Esophagus muscularis mucosa (tissue), 4 donors: ENCODE data around the gene S1PR2. TPM values are rescaled to one million over a fixed set of nuclear protein-coding genes. Genes with fewer than 3 reads are reported as not detected.
"Not testable (repeated sequence)": the region's sequence is repeated elsewhere in the genome, so short reads cannot be mapped to it uniquely, and the experiment has no call there.

Source experiments
- DNase-seq: peaks from one replicate; pipeline ENCODE4 v3.0.0-alpha.2; 2017; ENCODE audit errors: extremely low spot score
- H3K27ac ChIP-seq, 4 donors: fragments of 200-600 bp; sonication (generic); replicated peaks in 1 of 4; 1 replicate in 3 of 4; 2 replicates in 1 of 4; pipeline ENCODE4 v1.5.1; 2016 to 2019; ENCODE audit warnings: mild to moderate bottlenecking in 1 of 4
- H3K27me3 ChIP-seq, 4 donors: fragments of 200-600 bp; sonication (generic); one replicate each; pipeline versions ENCODE4 v1.5.1 to v1.6.0; 2016 to 2019
- H3K36me3 ChIP-seq, 4 donors: fragments of 200-600 bp; sonication (generic); one replicate each; pipeline ENCODE4 v1.5.1; 2016 to 2019
- H3K4me1 ChIP-seq, 4 donors: fragments of 200-600 bp; sonication (generic); one replicate each; pipeline ENCODE4 v1.5.1; 2016 to 2019
- H3K4me3 ChIP-seq, 4 donors: fragments of 200-600 bp; sonication (generic); 1 replicate in 2 of 4; 2 replicates in 2 of 4; pipeline ENCODE4 v1.5.1; 2016 to 2019; ENCODE audit warnings: mild to moderate bottlenecking in 4 of 4, moderate library complexity in 1 of 4
- H3K9me3 ChIP-seq, 4 donors: fragments of 200-600 bp; sonication (generic); 1 replicate in 3 of 4; 2 replicates in 1 of 4; pipeline ENCODE4 v1.5.1; 2016 to 2019
- CTCF ChIP-seq, 3 experiments: fragments of 200-600 bp in 2 of 3; fragments of 450-650 bp in 1 of 3; sonication (generic) in 2 of 3; IDR thresholded peaks; one replicate each; pipeline ENCODE4 v1.5.1; 2017 to 2019; ENCODE audit warnings: antibody characterized with exemption in 3 of 3, mild to moderate bottlenecking in 2 of 3, moderate library complexity in 1 of 3
- EP300 ChIP-seq: sonication (generic); formaldehyde crosslinking; IDR thresholded peaks from one replicate; pipeline ENCODE4 v1.6.1; 2017; ENCODE audit warnings: antibody characterized with exemption
- POLR2A ChIP-seq: fragments of 450-650 bp; IDR thresholded peaks from one replicate; pipeline ENCODE4 v1.6.1; 2017; ENCODE audit warnings: antibody characterized with exemption, moderate library complexity, mild to moderate bottlenecking, low read depth
- POLR2AphosphoS5 ChIP-seq, 2 donors: sonication (generic); formaldehyde crosslinking; IDR thresholded peaks; one replicate each; pipeline ENCODE4 v1.6.1; 2017; ENCODE audit warnings: antibody characterized with exemption in 2 of 2
- WGBS: methylation state at CpG from one replicate; pipeline ENCODE4 v1.1.5; 2018; 5-methylcytosine and 5-hydroxymethylcytosine counted together
- intact Hi-C: fragments of 100-400 bp; cut with DNase I; formaldehyde crosslinking; loops from one replicate; pipeline ENCODE4 v1.15.1; 2023
- total RNA-seq, 4 donors: library from RNA; depleted of rRNA; stranded (reverse); fragments of >200 nt; gene quantifications; one replicate each; pipeline versions ENCODE4 v1.1.0 to v1.2.1, GENCODE V29; 2016

The S1PR2 gene
- total RNA-seq, 4 donors from 2014 or later = 14.5 to 27.7 (median 20.4) TPM

DNA sequence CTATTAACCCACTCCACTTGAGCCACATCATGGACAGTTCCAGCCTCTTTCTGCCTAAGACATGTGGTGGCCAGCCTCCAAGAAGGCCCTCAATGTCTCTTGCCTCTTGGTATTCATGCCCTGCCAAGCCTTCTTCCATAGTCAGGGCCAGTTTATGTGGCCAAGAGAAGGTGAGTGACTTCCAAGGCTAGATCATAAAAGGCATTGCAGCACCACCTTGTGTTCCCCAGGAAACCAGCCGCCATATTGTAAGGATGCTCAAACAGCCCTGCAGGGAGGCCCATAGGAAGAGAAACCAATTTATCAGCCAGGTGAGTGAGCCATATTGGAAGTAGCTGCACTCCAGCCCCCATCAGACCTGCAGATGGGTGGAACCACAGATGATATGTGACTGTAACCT, 24.1 kb downstream of the S1PR2 start:
- intact Hi-C loops = no loop called here
- Histone ChIP-seq H3K36me3 (no peaks in the 10 kb centered on the region), H3K27ac (no peak overlapping the region), H3K27me3 (no peaks in the 10 kb centered on the region), H3K4me1 (no peaks in the 10 kb centered on the region), H3K4me3 (no peak overlapping the region), H3K9me3 (no peaks in the 10 kb centered on the region)
- 100% methylated on average over 1 of the region's 1 CpG for WGBS
- TF ChIP-seq CTCF (IDR thresholded peaks at IDR 0.05) = no peak
- TF ChIP-seq EP300 = no peak
- TF ChIP-seq POLR2AphosphoS5 (IDR thresholded peaks at IDR 0.05) = no peak
- TF ChIP-seq POLR2A = no peak
- no peak for DNase-seq

DNA sequence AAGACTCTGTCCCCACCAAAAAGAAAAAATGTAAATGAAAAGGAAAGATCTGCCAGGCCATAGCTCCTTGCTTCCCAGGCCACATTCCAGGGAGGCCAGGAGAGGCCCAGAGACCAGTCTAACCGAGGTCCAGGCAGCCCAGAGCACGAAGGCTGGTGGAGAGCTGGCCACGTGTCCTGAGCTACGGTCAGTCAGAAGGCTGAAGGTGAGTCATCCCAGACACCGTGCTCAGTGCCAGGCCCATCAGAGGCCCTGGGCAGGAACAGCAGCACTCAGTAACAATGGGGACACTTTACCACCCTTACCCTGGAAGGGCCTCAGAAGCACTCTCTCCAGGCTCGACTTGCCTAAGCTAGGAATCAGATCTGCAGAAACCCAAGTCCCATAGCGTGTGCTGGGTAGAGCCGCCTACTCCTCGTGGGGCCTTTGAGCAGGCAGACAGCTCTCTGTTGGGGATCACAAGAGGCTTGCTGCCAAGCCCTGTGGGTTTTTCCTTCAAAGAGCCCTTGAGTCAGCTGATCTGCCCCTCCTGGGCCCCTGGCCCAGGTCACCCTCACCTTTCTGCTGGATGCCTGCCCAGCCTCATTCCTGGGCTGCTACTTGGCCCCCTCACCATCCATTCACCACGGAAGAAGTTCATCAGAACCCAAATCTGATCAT, 24.8 kb downstream of the S1PR2 start:
- H3K27me3 ChIP-seq = no peaks in the 10 kb centered on the region
- no peak for DNase-seq
- intact Hi-C loops = no loop called here
- H3K27ac ChIP-seq = no peak overlapping the region
- WGBS = 86% methylated on average over 9 of the region's 10 CpGs
- H3K4me3 ChIP-seq = no peak overlapping the region
- no peaks in the 10 kb centered on the region for H3K9me3 ChIP-seq
- no peak for TF ChIP-seq CTCF (IDR thresholded peaks at IDR 0.05)
- no peak for TF ChIP-seq EP300
- TF ChIP-seq POLR2AphosphoS5 (IDR thresholded peaks at IDR 0.05) = no peak
- no peak for TF ChIP-seq POLR2A
- H3K36me3 ChIP-seq = no peaks in the 10 kb centered on the region
- H3K4me1 ChIP-seq = no peaks in the 10 kb centered on the region

DNA sequence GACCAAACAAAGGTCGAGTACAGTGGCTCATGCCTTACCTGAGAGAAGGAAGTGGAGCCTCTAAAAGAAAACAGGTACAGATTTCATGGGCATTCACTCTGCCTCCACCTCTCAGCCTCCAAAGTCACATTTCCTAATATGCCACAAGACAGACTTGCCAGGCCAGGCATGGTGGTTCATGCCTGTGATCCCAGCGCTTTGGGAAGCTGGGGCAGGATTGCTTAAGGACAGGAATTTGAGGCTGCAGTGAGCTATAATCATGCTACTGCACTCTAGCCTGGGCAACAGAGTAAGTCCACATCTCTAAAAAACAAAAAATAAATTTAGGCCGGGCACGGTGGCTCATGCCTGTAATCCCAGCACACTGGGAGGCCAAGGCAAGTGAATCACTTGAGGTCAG, 25.5 kb downstream of the S1PR2 start:
- Histone ChIP-seq H3K36me3 (no peaks in the 10 kb centered on the region), H3K27me3 (no peaks in the 10 kb centered on the region), H3K27ac (no peak overlapping the region), H3K4me3 (no peak overlapping the region), H3K4me1 (no peaks in the 10 kb centered on the region), H3K9me3 (no peaks in the 10 kb centered on the region)
- DNase-seq = no peak
- intact Hi-C loops = no loop called here
- TF ChIP-seq CTCF (IDR thresholded peaks at IDR 0.05) (no peak), EP300 (no peak), POLR2AphosphoS5 (IDR thresholded peaks at IDR 0.05) (no peak), POLR2A (no peak)
- 94% methylated on average over 4 of the region's 4 CpGs for WGBS

DNA sequence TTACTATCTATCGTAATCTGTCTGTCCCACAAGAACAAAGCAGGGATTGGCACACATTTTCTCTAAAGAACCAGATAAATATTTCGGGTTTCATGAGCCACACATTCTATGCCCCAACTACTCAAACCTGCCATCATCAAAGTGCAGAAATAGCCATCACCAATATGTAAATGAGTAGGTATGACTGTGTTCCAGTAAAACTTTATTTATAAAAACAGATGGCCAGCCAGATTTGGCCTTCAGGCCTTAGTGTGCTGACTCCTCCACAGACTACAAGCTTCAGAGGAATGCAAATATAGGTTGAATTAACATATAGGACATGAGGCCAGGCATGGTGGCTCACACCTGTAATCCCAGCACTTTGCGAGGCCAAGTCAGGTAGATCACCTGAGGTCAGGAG, 27.4 kb downstream of the S1PR2 start:
- H3K36me3 ChIP-seq = no peaks in the 10 kb centered on the region
- DNase-seq = no peak
- no peaks in the 10 kb centered on the region for H3K4me1 ChIP-seq
- intact Hi-C loops = no loop called here
- WGBS = 91% methylated on average over 3 of the region's 3 CpGs
- no peak overlapping the region for H3K27ac ChIP-seq
- no peaks in the 10 kb centered on the region for H3K9me3 ChIP-seq
- H3K27me3 ChIP-seq = no peaks in the 10 kb centered on the region
- H3K4me3 ChIP-seq = no peak overlapping the region
- no peak for TF ChIP-seq POLR2A
- no peak for TF ChIP-seq POLR2AphosphoS5 (IDR thresholded peaks at IDR 0.05)
- TF ChIP-seq EP300 = no peak
- TF ChIP-seq CTCF (IDR thresholded peaks at IDR 0.05) = no peak

DNA sequence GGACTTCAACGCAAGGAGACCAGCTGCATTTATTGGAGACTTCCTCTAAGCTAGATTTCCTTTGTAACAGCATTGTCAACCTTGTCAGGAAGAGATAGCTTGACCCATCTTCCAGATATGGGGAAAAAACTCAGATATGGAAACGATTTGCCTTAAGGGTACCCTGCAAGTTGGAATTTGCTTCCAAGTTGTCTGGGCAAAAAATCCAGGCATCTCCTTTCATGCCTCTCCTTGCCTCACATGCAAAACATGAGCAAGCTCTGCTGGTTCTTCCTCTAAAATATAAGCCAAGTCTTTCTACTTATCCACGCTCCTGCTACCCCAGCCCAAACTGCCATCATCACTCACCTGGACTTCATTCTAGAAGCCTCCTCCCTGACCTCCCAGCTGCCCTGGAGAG, 30.0 kb downstream of the S1PR2 start:
- Histone ChIP-seq H3K9me3 (no peaks in the 10 kb centered on the region), H3K27ac (no peak overlapping the region), H3K4me1 (no peaks in the 10 kb centered on the region), H3K27me3 (no peaks in the 10 kb centered on the region), H3K4me3 (no peak overlapping the region), H3K36me3 (no peaks in the 10 kb centered on the region)
- intact Hi-C loops = no loop called here
- WGBS = 70% methylated on average over 3 of the region's 3 CpGs
- TF ChIP-seq POLR2AphosphoS5 (IDR thresholded peaks at IDR 0.05) = no peak
- no peak for TF ChIP-seq POLR2A
- no peak for TF ChIP-seq CTCF (IDR thresholded peaks at IDR 0.05)
- no peak for TF ChIP-seq EP300
- no peak for DNase-seq

- 86% methylated on average over 15 of the region's 15 CpGs for WGBS
- H3K36me3 ChIP-seq, intact Hi-C loops, DNase-seq, H3K4me1 ChIP-seq, H3K27me3 ChIP-seq, H3K27ac ChIP-seq, H3K9me3 ChIP-seq, H3K4me3 ChIP-seq: not testable (repeated sequence)
Measured at GRCh38 chr19:10200101-10200500, 31.0 kb downstream of the S1PR2 start.

DNA sequence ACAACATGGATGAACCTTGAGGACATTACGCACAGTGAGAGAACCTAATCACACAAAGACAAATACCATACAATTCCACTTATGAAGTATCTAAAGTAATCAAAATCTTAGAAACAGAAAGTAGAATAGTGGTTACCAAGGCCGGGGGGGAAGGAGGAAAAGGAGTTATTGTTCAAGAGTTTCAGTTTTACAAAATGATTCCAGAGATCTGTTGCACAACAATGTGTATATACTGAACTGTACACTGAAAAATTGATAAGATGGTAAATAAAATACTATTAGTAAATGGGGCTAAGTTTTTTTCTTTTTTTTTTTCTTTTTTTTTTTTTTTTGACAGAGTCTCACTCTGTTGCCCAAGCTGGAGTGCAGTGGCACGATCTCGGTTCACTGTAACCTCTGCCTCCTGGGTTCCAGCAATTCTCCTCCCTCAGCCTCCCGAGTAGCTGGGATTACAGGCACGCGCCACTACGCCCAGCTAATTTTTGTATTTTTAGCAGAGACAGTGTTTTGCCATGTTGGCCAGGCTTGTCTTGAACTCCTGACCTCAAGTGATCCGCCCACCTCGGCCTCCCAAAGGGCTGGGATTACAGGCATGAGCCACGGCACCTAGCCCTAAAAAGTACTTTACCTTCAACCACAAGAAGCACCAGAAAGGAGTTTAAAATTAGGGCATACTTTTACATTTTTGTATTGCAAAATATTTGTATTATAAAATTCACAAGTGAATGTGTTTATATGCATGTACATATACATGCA, 32.1 kb downstream of the S1PR2 start:
- DNase-seq, H3K27me3 ChIP-seq, H3K27ac ChIP-seq, H3K9me3 ChIP-seq, H3K36me3 ChIP-seq, H3K4me3 ChIP-seq, H3K4me1 ChIP-seq, intact Hi-C loops: not testable (repeated sequence)
- WGBS = 52% methylated on average over 11 of the region's 11 CpGs
